Activated CD8-positive, alpha-beta memory T cell treated with anti-CD3 and anti-CD28 coated beads, Interleukin-2, amount 10 ng/mL, durations not matched to agents 7 days and 5 days (primary cell): ENCODE data around the gene HTR2A. TPM values are rescaled to one million over a fixed set of nuclear protein-coding genes. Genes with fewer than 3 reads are reported as not detected.
A peak's percentile ranks its signal among the peaks of the same experiment; 100 is the strongest.

Source experiments
- ATAC-seq: fragments of 150-1000 bp; cut with Tn5 transposase; one replicate; pipeline ENCODE4 v1.10.0; 2021; ENCODE audit warnings: moderate library complexity
- CTCF ChIA-PET: fragments of 350-600 bp; sonication (Branson Sonifier 250); formaldehyde crosslinking; loops from one replicate; lab custom pipeline; 2021; ENCODE audit warnings: antibody characterized with exemption; lab: Charles Lee
- DNase-seq: peaks from one replicate; pipeline ENCODE4 v3.0.0-alpha.2; 2020
- H3K27ac Mint-ChIP-seq: one replicate; pipeline ENCODE4 v1.8.0; 2021; ENCODE audit warnings: mild to moderate bottlenecking, mixed read lengths
- H3K27me3 Mint-ChIP-seq: one replicate; pipeline ENCODE4 v1.8.0; 2021; ENCODE audit warnings: mixed read lengths
- H3K36me3 Mint-ChIP-seq: one replicate; pipeline ENCODE4 v1.8.0; 2021; ENCODE audit warnings: mild to moderate bottlenecking, mixed read lengths
- H3K4me1 Mint-ChIP-seq: one replicate; pipeline ENCODE4 v1.8.0; 2021; ENCODE audit warnings: mixed read lengths
- H3K4me3 Mint-ChIP-seq: one replicate; pipeline ENCODE4 v1.8.0; 2021; ENCODE audit warnings: mild to moderate bottlenecking, moderate library complexity, mixed read lengths
- H3K9me3 Mint-ChIP-seq: one replicate; pipeline ENCODE4 v1.8.0; 2022; ENCODE audit warnings: low read depth, mixed read lengths
- total RNA-seq, 2 experiments: library from RNA; stranded (reverse); gene quantifications; one replicate each; pipeline ENCODE4 v1.2.3, GENCODE V29; 2021

HTR2A gene
- total RNA-seq, 2 experiments from 2014 or later: not detected

GRCh38 chr13:46895381-46895780 lies 1.5 kb downstream of the HTR2A start:
- ATAC-seq (no peak), DNase-seq (no peak)
- Mint-ChIP-seq H3K36me3 (no peaks in the 10 kb centered on the region), H3K27ac (no peak overlapping the region), H3K4me3 (no peak overlapping the region), H3K27me3 (peaks cover 72% of the 10 kb centered on the region), H3K9me3 (no peaks in the 10 kb centered on the region), H3K4me1 (peaks cover 13% of the 10 kb centered on the region)
- CTCF ChIA-PET: interaction anchor here (0.8 to 1.4 kb wide), 3 partner anchors 11 to 113 kb away, joined by 3 read pairs; no protein-coding TSS in a partner anchor

- H3K27me3 Mint-ChIP-seq: peaks cover 76% of the 10 kb centered on the region
- ATAC-seq (peak; percentile 5), DNase-seq (no peak)
- H3K4me3 Mint-ChIP-seq: peak overlapping the region; percentile 31
- H3K4me1 Mint-ChIP-seq: peaks cover 13% of the 10 kb centered on the region
- no peaks in the 10 kb centered on the region for H3K36me3 Mint-ChIP-seq
- no peak overlapping the region for H3K27ac Mint-ChIP-seq
- H3K9me3 Mint-ChIP-seq: no peaks in the 10 kb centered on the region
- CTCF ChIA-PET: interaction anchor here (0.9 to 1.8 kb wide), 7 partner anchors 8 to 343 kb away, joined by 3 to 6 read pairs (median 3); no protein-coding TSS in a partner anchor
Measured at GRCh38 chr13:46894568-46894967, 2.3 kb downstream of the HTR2A start.

- H3K36me3 Mint-ChIP-seq: no peaks in the 10 kb centered on the region
- H3K9me3 Mint-ChIP-seq: no peaks in the 10 kb centered on the region
- peak overlapping the region; percentile 57 for H3K4me3 Mint-ChIP-seq
- ATAC-seq (peak; percentile 97), DNase-seq (peak; percentile 70)
- CTCF ChIA-PET: interaction anchor here (0.9 to 1.8 kb wide), 7 partner anchors 9 to 342 kb away, joined by 3 to 6 read pairs (median 3); no protein-coding TSS in a partner anchor
- H3K27me3 Mint-ChIP-seq: peaks cover 79% of the 10 kb centered on the region
- H3K27ac Mint-ChIP-seq: no peak overlapping the region
- peaks cover 13% of the 10 kb centered on the region for H3K4me1 Mint-ChIP-seq
Measured at GRCh38 chr13:46893798-46894560, 2.9 kb downstream of the HTR2A start.

- ATAC-seq: no peak
- no peak for DNase-seq
- no peaks in the 10 kb centered on the region for H3K36me3 Mint-ChIP-seq
- peaks cover 80% of the 10 kb centered on the region for H3K27me3 Mint-ChIP-seq
- H3K9me3 Mint-ChIP-seq: no peaks in the 10 kb centered on the region
- H3K4me1 Mint-ChIP-seq: peaks cover 13% of the 10 kb centered on the region
- peak overlapping the region; percentile 57 for H3K4me3 Mint-ChIP-seq
- CTCF ChIA-PET: interaction anchor here (1.4 to 1.8 kb wide), 2 partner anchors 14 to 56 kb away, joined by 4 to 6 read pairs; no protein-coding TSS in a partner anchor
- no peak overlapping the region for H3K27ac Mint-ChIP-seq
Measured at GRCh38 chr13:46893221-46893740, 3.6 kb downstream of the HTR2A start.

- H3K4me1 Mint-ChIP-seq: no peaks in the 10 kb centered on the region
- H3K27me3 Mint-ChIP-seq: peaks cover 40% of the 10 kb centered on the region
- no peaks in the 10 kb centered on the region for H3K36me3 Mint-ChIP-seq
- ATAC-seq: no peak
- H3K4me3 Mint-ChIP-seq: no peak overlapping the region
- no peak overlapping the region for H3K27ac Mint-ChIP-seq
- CTCF ChIA-PET: no interaction called here
- DNase-seq: no peak
- H3K9me3 Mint-ChIP-seq: no peaks in the 10 kb centered on the region
Measured at GRCh38 chr13:46885018-46885417, 11.8 kb downstream of the HTR2A start.

GRCh38 chr13:46884531-46884930 lies 12.3 kb downstream of the HTR2A start:
- peaks cover 36% of the 10 kb centered on the region for H3K27me3 Mint-ChIP-seq
- H3K4me3 Mint-ChIP-seq: no peak overlapping the region
- DNase-seq (no peak), ATAC-seq (no peak)
- H3K4me1 Mint-ChIP-seq: no peaks in the 10 kb centered on the region
- no peaks in the 10 kb centered on the region for H3K36me3 Mint-ChIP-seq
- H3K27ac Mint-ChIP-seq: no peak overlapping the region
- CTCF ChIA-PET: interaction anchor here (0.9 kb wide), 1 partner anchor 10 kb away, joined by 3 read pairs; no protein-coding TSS in a partner anchor
- no peaks in the 10 kb centered on the region for H3K9me3 Mint-ChIP-seq

- ATAC-seq (no peak), DNase-seq (no peak)
- H3K36me3 Mint-ChIP-seq: no peaks in the 10 kb centered on the region
- no peaks in the 10 kb centered on the region for H3K4me1 Mint-ChIP-seq
- no peak overlapping the region for H3K27ac Mint-ChIP-seq
- no peak overlapping the region for H3K4me3 Mint-ChIP-seq
- CTCF ChIA-PET: no interaction called here
- H3K27me3 Mint-ChIP-seq: peaks cover 42% of the 10 kb centered on the region
- no peaks in the 10 kb centered on the region for H3K9me3 Mint-ChIP-seq
Measured at GRCh38 chr13:46881621-46882020, 15.2 kb downstream of the HTR2A start.

GRCh38 chr13:46874006-46874405 lies 22.8 kb downstream of the HTR2A start:
- no peaks in the 10 kb centered on the region for H3K4me1 Mint-ChIP-seq
- H3K27ac Mint-ChIP-seq: no peak overlapping the region
- no peak for DNase-seq
- no peak for ATAC-seq
- no peak overlapping the region for H3K4me3 Mint-ChIP-seq
- CTCF ChIA-PET: no interaction called here
- H3K27me3 Mint-ChIP-seq: peaks cover 53% of the 10 kb centered on the region
- no peaks in the 10 kb centered on the region for H3K9me3 Mint-ChIP-seq
- no peaks in the 10 kb centered on the region for H3K36me3 Mint-ChIP-seq

GRCh38 chr13:46871557-46871956 lies 25.3 kb downstream of the HTR2A start:
- ATAC-seq: no peak
- CTCF ChIA-PET: no interaction called here
- Mint-ChIP-seq H3K9me3 (no peaks in the 10 kb centered on the region), H3K27ac (no peak overlapping the region), H3K36me3 (no peaks in the 10 kb centered on the region), H3K4me1 (no peaks in the 10 kb centered on the region), H3K27me3 (peaks cover 38% of the 10 kb centered on the region), H3K4me3 (no peak overlapping the region)
- DNase-seq: no peak

- Mint-ChIP-seq H3K36me3 (no peaks in the 10 kb centered on the region), H3K27ac (no peak overlapping the region), H3K27me3 (peaks cover 25% of the 10 kb centered on the region), H3K4me1 (no peaks in the 10 kb centered on the region), H3K9me3 (no peaks in the 10 kb centered on the region), H3K4me3 (no peak overlapping the region)
- ATAC-seq: no peak
- CTCF ChIA-PET: no interaction called here
- no peak for DNase-seq
Measured at GRCh38 chr13:46868091-46868490, 28.8 kb downstream of the HTR2A start.

- no peaks in the 10 kb centered on the region for H3K36me3 Mint-ChIP-seq
- ATAC-seq: no peak
Measured at GRCh38 chr13:46866150-46866549, 30.7 kb downstream of the HTR2A start.

GRCh38 chr13:46864941-46865340 lies 31.9 kb downstream of the HTR2A start:
- CTCF ChIA-PET: no interaction called here
- DNase-seq (no peak), ATAC-seq (no peak)
- Mint-ChIP-seq H3K27me3 (peaks cover 17% of the 10 kb centered on the region), H3K4me1 (no peaks in the 10 kb centered on the region), H3K9me3 (no peaks in the 10 kb centered on the region), H3K4me3 (no peak overlapping the region), H3K27ac (no peak overlapping the region), H3K36me3 (no peaks in the 10 kb centered on the region)

More at GRCh38 chr13:46866150-46866549, 30.7 kb downstream of the HTR2A start:
- Mint-ChIP-seq H3K9me3 (no peaks in the 10 kb centered on the region), H3K27me3 (peaks cover 17% of the 10 kb centered on the region), H3K27ac (no peak overlapping the region), H3K4me3 (no peak overlapping the region), H3K4me1 (no peaks in the 10 kb centered on the region)
- no peak for DNase-seq
- CTCF ChIA-PET: no interaction called here

GRCh38 chr13:46861959-46862358 lies 34.9 kb downstream of the HTR2A start:
- ATAC-seq (no peak), DNase-seq (no peak)
- CTCF ChIA-PET: no interaction called here
- H3K36me3 Mint-ChIP-seq: no peaks in the 10 kb centered on the region
- H3K9me3 Mint-ChIP-seq: no peaks in the 10 kb centered on the region
- no peak overlapping the region for H3K27ac Mint-ChIP-seq
- H3K27me3 Mint-ChIP-seq: peaks cover 7% of the 10 kb centered on the region
- no peaks in the 10 kb centered on the region for H3K4me1 Mint-ChIP-seq
- no peak overlapping the region for H3K4me3 Mint-ChIP-seq

GRCh38 chr13:46860722-46861121 lies 36.1 kb downstream of the HTR2A start:
- Mint-ChIP-seq H3K4me1 (no peaks in the 10 kb centered on the region), H3K27me3 (peaks cover 9% of the 10 kb centered on the region), H3K9me3 (no peaks in the 10 kb centered on the region), H3K27ac (no peak overlapping the region), H3K4me3 (no peak overlapping the region), H3K36me3 (no peaks in the 10 kb centered on the region)
- no peak for ATAC-seq
- CTCF ChIA-PET: no interaction called here
- no peak for DNase-seq
